Measurements from ENCODE around the gene INTS6L. TPM values are rescaled to one million over a fixed set of nuclear protein-coding genes. Genes with fewer than 3 reads are reported as not detected.

Gene INTS6L
- total RNA-seq (10 to 100 TPM; 10.3 to 15.6 TPM), polyA plus RNA-seq (10 to 100 TPM in 1 of 2 donors, 1 to 10 TPM in 1; 1.4 to 15.2 TPM)
- long read RNA-seq, donor 1, partial matches to known transcripts, result 2 of 3 reads
- long read RNA-seq, donor 1, other reads (novel, unspliced or antisense), result 1 of 3 reads
- long read RNA-seq, donor 2, partial matches to known transcripts, result 1 of 4 reads
- long read RNA-seq, donor 2, other reads (novel, unspliced or antisense), result 3 of 4 reads

DNA sequence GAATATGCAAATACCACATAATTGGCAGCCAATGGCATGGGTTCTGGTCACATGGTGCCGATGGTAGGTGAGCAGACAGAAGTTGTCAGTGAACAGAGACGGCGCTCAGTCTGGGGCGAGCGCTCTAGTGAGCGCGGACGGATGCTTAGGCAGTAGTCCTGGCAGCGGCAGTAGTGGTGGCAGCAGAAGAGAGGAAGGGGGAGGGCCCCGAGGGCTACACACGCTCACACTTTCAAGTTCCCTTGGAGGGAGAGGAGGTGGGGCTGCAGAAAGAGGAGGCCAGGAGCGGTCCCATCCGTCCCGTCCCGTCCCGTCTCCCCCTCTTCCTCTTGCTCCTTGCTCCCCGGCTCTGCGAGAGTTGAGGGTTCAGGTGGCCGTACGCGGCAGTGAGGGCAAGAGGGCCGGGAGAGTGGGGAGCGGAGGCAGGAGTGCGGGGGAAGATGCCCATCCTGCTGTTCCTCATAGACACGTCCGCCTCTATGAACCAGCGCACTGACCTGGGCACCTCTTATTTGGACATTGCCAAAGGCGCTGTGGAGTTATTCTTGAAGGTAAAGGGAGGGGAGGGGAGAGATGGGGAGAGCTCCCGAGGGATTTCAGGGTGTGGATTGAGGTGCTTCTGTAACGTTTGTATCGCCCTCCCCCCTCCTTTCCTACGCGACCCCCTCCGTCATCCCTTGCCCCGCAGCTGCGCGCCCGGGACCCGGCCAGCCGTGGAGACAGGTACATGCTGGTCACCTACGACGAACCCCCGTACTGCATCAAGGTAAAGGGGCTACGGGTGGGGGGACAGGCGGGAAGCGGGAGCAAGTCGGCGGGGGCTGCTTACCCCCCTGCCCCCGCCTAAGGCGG is at the start of gene INTS6L:
TSS of gene INTS6L (plus strand) at position 108 of the 852 bp plus-strand sequence. CDS start at position 441, 333 bp downstream.
- 1 to 33% methylated on average over 48 to 50 of the region's 50 CpGs for WGBS, 2 donors
- intact Hi-C loops (cut with DNase I), result loop anchor here in 1 of 2 donors (2.0 kb wide), 1 partner anchor 452 kb away; the partner anchor contains the start of gene MMGT1
- no peaks in the 10 kb centered on the region for H3K9me3 ChIP-seq (ENCODE audit: control insufficient read depth, low read length)
- ATAC-seq (ENCODE audit: low FRiP score) (peak; percentile 89), DNase-seq (peak; percentile 91)
- H3K36me3 ChIP-seq (ENCODE audit: control insufficient read depth in 1 of 2, insufficient read depth in 2 of 2, low read length in 1 of 2), result no peaks in the 10 kb centered on the region
- peak within 1 kb of the TSS; percentile 44 to 67 for H3K4me3 ChIP-seq (ENCODE audit: low read length in 2 of 2)
- H3K27me3 ChIP-seq (ENCODE audit: control insufficient read depth in 1 of 2, insufficient read depth in 2 of 2, low read length in 1 of 2), result no peaks in the 10 kb centered on the region
- H3K27ac ChIP-seq (ENCODE audit: low read depth in 1 of 2, low read length in 2 of 2), result peak within 1 kb of the TSS; percentile 31 to 91
- peaks cover 0 to 2% of the 10 kb centered on the region in 2 donors for H3K4me1 ChIP-seq (ENCODE audit: control insufficient read depth in 1 of 2, insufficient read depth in 2 of 2, low read length in 2 of 2)

- intact Hi-C loops (cut with DNase I), result no loop called here
- DNase-seq, result no peak
- Histone ChIP-seq H3K9me3 (ENCODE audit: control insufficient read depth, low read length) (no peaks in the 10 kb centered on the region), H3K4me3 (ENCODE audit: low read length in 2 of 2) (no peak overlapping the region), H3K36me3 (ENCODE audit: control insufficient read depth in 1 of 2, insufficient read depth in 2 of 2, low read length in 1 of 2) (no peaks in the 10 kb centered on the region), H3K27me3 (ENCODE audit: control insufficient read depth in 1 of 2, insufficient read depth in 2 of 2, low read length in 1 of 2) (no peaks in the 10 kb centered on the region), H3K4me1 (ENCODE audit: control insufficient read depth in 1 of 2, insufficient read depth in 2 of 2, low read length in 2 of 2) (no peaks in the 10 kb centered on the region), H3K27ac (ENCODE audit: low read depth in 1 of 2, low read length in 2 of 2) (no peak overlapping the region)
- no peak for ATAC-seq (ENCODE audit: low FRiP score)
- WGBS, 2 donors, result 77 to 80% methylated on average over 3 of the region's 3 CpGs
Measured at GRCh38 chrX:135476378-135476777, 44.1 kb upstream of the INTS6L start.

DNA sequence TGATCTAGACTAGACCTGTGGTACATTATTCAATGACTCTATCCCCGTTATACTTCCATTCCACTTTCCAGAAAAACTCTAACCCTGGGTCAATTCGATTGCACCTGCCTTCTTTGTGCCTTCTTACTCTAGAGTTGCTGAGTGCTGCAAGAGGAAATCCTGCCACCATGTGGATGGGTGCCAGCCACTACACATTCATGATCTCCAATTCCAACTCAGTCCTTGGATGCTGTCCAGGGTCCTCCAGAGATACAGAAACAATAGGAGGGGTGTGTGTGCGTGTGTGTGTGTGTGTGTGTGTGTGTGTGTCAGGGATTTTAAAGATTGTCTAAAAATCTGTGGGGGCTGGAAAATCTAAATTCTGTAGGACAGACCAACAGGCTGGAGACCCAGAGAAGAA is 42.9 kb upstream of the INTS6L start:
- Histone ChIP-seq H3K27ac (ENCODE audit: low read depth in 1 of 2, low read length in 2 of 2) (no peak overlapping the region), H3K4me1 (ENCODE audit: control insufficient read depth in 1 of 2, insufficient read depth in 2 of 2, low read length in 2 of 2) (no peaks in the 10 kb centered on the region), H3K4me3 (ENCODE audit: low read length in 2 of 2) (no peak overlapping the region), H3K36me3 (ENCODE audit: control insufficient read depth in 1 of 2, insufficient read depth in 2 of 2, low read length in 1 of 2) (no peaks in the 10 kb centered on the region), H3K9me3 (ENCODE audit: control insufficient read depth, low read length) (no peaks in the 10 kb centered on the region), H3K27me3 (ENCODE audit: control insufficient read depth in 1 of 2, insufficient read depth in 2 of 2, low read length in 1 of 2) (no peaks in the 10 kb centered on the region)
- WGBS, 2 donors, result 3 to 24% methylated on average over 3 of the region's 3 CpGs
- ATAC-seq (ENCODE audit: low FRiP score) (no peak), DNase-seq (no peak)
- intact Hi-C loops (cut with DNase I), result no loop called here

DNA sequence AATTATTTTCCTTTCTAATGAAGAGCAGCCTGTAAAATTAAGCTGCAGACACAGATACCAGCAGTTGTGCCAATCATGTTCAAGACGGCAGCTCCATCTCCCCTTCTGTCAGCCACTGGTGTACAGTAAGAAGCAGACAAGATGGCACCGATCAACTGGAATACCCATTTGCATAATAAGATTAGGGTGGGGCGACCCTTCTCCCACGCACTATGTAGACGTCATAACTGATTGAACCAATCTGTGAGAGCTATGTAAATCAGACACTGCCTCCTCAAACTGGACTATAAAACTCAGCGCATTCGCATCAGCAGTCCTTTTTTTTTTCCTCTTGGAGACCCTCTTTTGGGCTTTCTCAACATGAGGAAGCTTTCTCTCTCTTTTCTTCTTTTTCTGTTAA is 40.4 kb upstream of the INTS6L start:
- 76 to 85% methylated on average over 7 of the region's 7 CpGs for WGBS, 2 donors
- DNase-seq (no peak), ATAC-seq (ENCODE audit: low FRiP score) (no peak)
- Histone ChIP-seq H3K27ac (ENCODE audit: low read depth in 1 of 2, low read length in 2 of 2) (no peak overlapping the region), H3K4me3 (ENCODE audit: low read length in 2 of 2) (no peak overlapping the region), H3K36me3 (ENCODE audit: control insufficient read depth in 1 of 2, insufficient read depth in 2 of 2, low read length in 1 of 2) (no peaks in the 10 kb centered on the region), H3K27me3 (ENCODE audit: control insufficient read depth in 1 of 2, insufficient read depth in 2 of 2, low read length in 1 of 2) (no peaks in the 10 kb centered on the region), H3K4me1 (ENCODE audit: control insufficient read depth in 1 of 2, insufficient read depth in 2 of 2, low read length in 2 of 2) (no peaks in the 10 kb centered on the region), H3K9me3 (ENCODE audit: control insufficient read depth, low read length) (no peaks in the 10 kb centered on the region)
- intact Hi-C loops (cut with DNase I), result loop anchor here in 1 of 2 donors (5.0 to 10.0 kb wide), 2 partner anchors 95 to 117 kb away; no protein-coding TSS in a partner anchor

DNA sequence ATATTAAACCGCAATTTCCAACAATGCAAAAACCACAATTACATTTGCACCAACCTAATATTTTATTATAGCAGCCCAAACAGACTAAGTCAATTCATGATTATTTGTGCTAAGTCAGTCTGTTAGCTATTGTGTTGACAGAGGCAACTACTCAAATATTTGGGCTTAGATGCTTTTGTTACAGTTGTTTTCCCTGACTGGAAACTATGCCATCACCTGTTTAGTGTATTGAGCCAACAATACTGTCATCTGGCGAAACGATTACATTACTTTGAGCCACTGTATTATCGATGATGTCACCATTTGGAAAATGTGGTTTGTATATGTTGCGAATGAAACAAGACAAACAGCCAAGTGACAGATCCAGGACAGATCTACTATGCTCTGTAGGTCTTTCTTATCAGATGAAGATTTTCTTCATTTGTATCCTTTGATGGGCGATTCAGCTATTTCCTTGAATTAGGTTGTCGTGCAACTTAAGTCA is 38.7 kb upstream of the INTS6L start:
- Histone ChIP-seq H3K9me3 (ENCODE audit: control insufficient read depth, low read length) (no peaks in the 10 kb centered on the region), H3K4me3 (ENCODE audit: low read length in 2 of 2) (no peak overlapping the region), H3K4me1 (ENCODE audit: control insufficient read depth in 1 of 2, insufficient read depth in 2 of 2, low read length in 2 of 2) (no peaks in the 10 kb centered on the region), H3K36me3 (ENCODE audit: control insufficient read depth in 1 of 2, insufficient read depth in 2 of 2, low read length in 1 of 2) (no peaks in the 10 kb centered on the region), H3K27me3 (ENCODE audit: control insufficient read depth in 1 of 2, insufficient read depth in 2 of 2, low read length in 1 of 2) (no peaks in the 10 kb centered on the region), H3K27ac (ENCODE audit: low read depth in 1 of 2, low read length in 2 of 2) (no peak overlapping the region)
- intact Hi-C loops (cut with DNase I), result loop anchor here in 1 of 2 donors (5.0 to 10.0 kb wide), 2 partner anchors 93 to 116 kb away; no protein-coding TSS in a partner anchor
- DNase-seq (no peak), ATAC-seq (ENCODE audit: low FRiP score) (no peak)
- WGBS, 2 donors, result 76 to 83% methylated on average over 7 of the region's 7 CpGs

DNA sequence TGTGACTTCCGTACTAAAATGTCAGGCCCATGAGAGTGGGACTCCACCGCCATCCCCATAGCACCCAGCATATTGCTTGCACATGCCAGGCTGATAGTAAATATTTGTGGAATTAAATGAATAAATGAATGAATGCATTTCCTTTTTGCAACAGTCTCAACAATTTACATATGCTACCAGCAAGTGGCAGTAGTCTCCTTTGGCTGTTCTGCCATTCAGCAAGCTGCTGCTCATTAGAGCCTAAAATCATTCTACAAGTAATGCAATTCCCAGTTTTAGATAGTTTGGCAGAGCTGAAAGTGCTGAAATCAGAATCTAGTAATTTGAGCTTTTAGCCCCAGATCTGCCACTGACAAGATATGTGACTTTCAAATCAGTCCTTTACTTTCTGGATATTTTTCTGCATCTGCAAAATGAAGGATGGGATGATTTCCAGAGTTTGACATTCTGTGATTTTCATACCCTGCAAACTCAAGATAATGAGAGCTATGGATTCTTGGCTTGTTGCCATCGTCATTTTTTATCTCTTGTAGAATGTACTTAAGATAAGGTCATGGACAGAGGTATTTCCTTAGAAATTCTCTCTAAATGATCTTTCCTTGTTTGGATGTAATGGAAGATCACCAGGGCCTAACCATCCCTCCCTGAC is 35.7 kb upstream of the INTS6L start:
- ATAC-seq (ENCODE audit: low FRiP score) (no peak), DNase-seq (no peak)
- no peaks in the 10 kb centered on the region for H3K9me3 ChIP-seq (ENCODE audit: control insufficient read depth, low read length)
- H3K36me3 ChIP-seq (ENCODE audit: control insufficient read depth in 1 of 2, insufficient read depth in 2 of 2, low read length in 1 of 2), result no peaks in the 10 kb centered on the region
- WGBS, 2 donors, result 8 to 22% methylated on average over 3 of the region's 3 CpGs
- no peaks in the 10 kb centered on the region for H3K4me1 ChIP-seq (ENCODE audit: control insufficient read depth in 1 of 2, insufficient read depth in 2 of 2, low read length in 2 of 2)
- H3K4me3 ChIP-seq (ENCODE audit: low read length in 2 of 2), result no peak overlapping the region
- H3K27ac ChIP-seq (ENCODE audit: low read depth in 1 of 2, low read length in 2 of 2), result no peak overlapping the region
- intact Hi-C loops (cut with DNase I), result loop anchor here in 1 of 2 donors (5.0 to 10.0 kb wide), 2 partner anchors 90 to 113 kb away; no protein-coding TSS in a partner anchor
- H3K27me3 ChIP-seq (ENCODE audit: control insufficient read depth in 1 of 2, insufficient read depth in 2 of 2, low read length in 1 of 2), result no peaks in the 10 kb centered on the region

- H3K4me3 ChIP-seq (ENCODE audit: low read length in 2 of 2), result no peak overlapping the region
- H3K27ac ChIP-seq (ENCODE audit: low read depth in 1 of 2, low read length in 2 of 2), result no peak overlapping the region
- WGBS, 2 donors, result 73 to 86% methylated on average over 1 of the region's 1 CpG
- intact Hi-C loops (cut with DNase I), result loop anchor here in 1 of 2 donors (10.0 kb wide), 1 partner anchor 85 kb away; no protein-coding TSS in a partner anchor
- ATAC-seq (ENCODE audit: low FRiP score) (no peak), DNase-seq (no peak)
- H3K36me3 ChIP-seq (ENCODE audit: control insufficient read depth in 1 of 2, insufficient read depth in 2 of 2, low read length in 1 of 2), result no peaks in the 10 kb centered on the region
- H3K9me3 ChIP-seq (ENCODE audit: control insufficient read depth, low read length), result no peaks in the 10 kb centered on the region
- H3K27me3 ChIP-seq (ENCODE audit: control insufficient read depth in 1 of 2, insufficient read depth in 2 of 2, low read length in 1 of 2), result no peaks in the 10 kb centered on the region
- H3K4me1 ChIP-seq (ENCODE audit: control insufficient read depth in 1 of 2, insufficient read depth in 2 of 2, low read length in 2 of 2), result no peaks in the 10 kb centered on the region
Measured at GRCh38 chrX:135489542-135489941, 30.9 kb upstream of the INTS6L start.

DNA sequence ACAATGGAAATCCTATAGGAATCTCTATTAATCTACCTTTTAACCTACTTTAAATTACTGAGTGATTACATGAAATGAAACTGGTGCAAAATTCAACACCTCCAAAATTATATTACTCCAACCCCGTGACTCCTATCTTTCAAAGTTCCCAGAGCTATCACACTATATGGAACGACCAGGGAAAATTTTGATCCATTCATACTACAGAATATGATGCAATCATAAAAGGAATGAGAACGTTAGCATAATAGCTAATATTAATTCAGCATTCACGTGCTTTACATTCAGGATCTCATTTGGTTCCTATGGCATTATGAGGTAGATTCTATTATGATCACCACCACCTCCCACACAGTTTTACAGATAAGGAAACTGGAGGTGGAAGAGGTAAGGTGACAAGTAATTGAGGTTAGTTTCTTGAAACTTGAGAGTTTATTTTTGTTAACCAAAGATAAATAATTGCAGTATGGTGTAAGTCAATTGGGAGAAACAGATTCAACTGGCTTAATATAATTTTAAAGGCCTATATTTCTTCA is 29.4 kb upstream of the INTS6L start:
- no peak overlapping the region for H3K4me3 ChIP-seq (ENCODE audit: low read length in 2 of 2)
- no peaks in the 10 kb centered on the region for H3K4me1 ChIP-seq (ENCODE audit: control insufficient read depth in 1 of 2, insufficient read depth in 2 of 2, low read length in 2 of 2)
- H3K27me3 ChIP-seq (ENCODE audit: control insufficient read depth in 1 of 2, insufficient read depth in 2 of 2, low read length in 1 of 2), result no peaks in the 10 kb centered on the region
- H3K36me3 ChIP-seq (ENCODE audit: control insufficient read depth in 1 of 2, insufficient read depth in 2 of 2, low read length in 1 of 2), result no peaks in the 10 kb centered on the region
- no peaks in the 10 kb centered on the region for H3K9me3 ChIP-seq (ENCODE audit: control insufficient read depth, low read length)
- DNase-seq (no peak), ATAC-seq (ENCODE audit: low FRiP score) (no peak)
- no peak overlapping the region for H3K27ac ChIP-seq (ENCODE audit: low read depth in 1 of 2, low read length in 2 of 2)
- 59 to 82% methylated on average over 4 of the region's 4 CpGs for WGBS, 2 donors
- intact Hi-C loops (cut with DNase I), result no loop called here
